Measurements from ENCODE around the gene CLIC1.
A peak's percentile ranks its signal among the peaks of the same experiment; 100 is the strongest.
"Not testable (repeated sequence)": the region's sequence is repeated elsewhere in the genome, so short reads cannot be mapped to it uniquely, and the experiment has no call there.

The CLIC1 gene

GRCh38 chr6:31721351-31722020 lies 14.8 kb downstream of the CLIC1 start, which contains the start of gene LY6G6C:
TSS of gene LY6G6C (minus strand) at chr6:31721746. CDS start at chr6:31721679, 67 bp downstream.
- no peak for DNase-seq

DNA sequence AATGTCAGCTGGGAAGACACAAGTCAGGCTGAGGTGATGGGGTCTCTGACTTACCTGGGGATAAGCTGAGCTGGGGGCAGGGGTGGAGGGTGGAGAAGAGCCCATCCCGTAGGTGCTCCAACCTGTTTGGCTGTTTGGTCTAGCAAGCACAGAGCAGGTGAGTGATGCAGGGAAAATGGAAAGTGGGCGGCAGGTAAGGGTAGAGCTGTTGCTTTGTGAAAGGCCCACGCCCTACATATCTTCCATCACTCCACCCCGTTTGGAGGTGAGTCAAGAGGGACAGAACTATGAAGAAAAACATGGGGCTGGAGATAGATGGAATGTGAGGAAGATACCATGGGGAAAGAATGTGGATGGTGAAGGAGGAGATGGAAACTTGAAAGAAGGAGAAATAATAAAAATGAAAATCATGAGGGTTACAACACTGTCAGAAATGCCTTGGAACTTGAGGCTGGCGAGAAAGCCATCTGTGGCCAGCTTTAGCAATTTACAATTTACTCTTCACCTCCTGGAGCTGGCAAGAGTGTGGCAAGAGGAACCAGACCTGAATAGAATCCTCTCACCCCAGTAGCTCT lies 16.0 kb downstream of the CLIC1 start:
- DNase-seq = no peak

DNA sequence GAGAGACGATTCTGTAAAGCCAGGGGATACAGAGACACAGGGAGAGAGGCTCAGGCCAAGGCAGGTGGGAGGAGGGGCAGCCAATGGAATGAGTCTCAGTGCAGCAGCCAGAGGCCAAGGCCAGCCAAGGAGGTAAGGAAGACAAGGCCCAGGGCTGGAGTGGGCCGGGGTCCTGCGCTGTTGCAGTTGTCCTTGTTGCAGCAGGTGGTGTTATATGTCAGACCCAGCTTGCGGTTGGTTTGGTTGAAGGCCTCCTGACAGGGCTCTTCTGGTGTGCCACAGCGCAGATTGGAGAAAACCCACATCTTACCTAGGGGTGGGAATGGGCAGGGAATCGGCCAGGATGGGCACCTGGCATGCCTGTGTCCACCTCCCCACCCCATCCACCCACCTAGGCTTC lies 17.3 kb downstream of the CLIC1 start:
- DNase-seq = no peak

GRCh38 chr6:31718265-31718664 lies 18.1 kb downstream of the CLIC1 start:
- no peak for DNase-seq

DNA sequence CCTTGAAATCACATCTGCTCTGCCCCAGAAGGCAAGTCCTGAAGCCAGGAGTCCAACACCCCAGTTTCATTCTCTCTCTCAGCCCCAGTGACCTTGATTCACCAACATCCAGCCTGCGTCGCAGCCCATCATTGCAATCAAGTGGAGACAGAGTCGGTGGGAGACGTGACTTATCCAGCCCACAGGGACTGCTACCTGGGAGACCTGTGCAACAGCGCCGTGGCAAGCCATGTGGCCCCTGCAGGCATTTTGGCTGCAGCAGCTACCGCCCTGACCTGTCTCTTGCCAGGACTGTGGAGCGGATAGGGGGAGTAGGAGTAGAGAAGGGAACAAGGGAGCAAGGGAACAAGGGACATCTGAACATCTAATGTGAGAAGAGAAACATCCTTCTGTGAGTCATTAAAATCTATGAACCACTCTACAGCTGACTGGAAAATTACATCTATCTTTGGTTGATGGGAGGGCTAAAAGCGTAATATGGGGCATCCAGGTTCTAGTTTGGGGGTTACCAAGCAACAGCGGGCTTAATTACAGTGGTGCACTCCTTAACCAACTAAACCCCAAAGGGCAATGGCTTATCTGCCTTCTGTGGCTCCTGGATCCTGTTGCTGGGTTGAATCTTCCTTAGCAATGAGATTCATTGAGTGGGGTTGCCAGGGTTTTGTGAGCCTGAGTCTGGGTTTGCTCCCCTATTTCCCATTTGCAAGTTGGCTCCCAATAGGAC lies 18.7 kb downstream of the CLIC1 start:
- DNase-seq = no peak

- DNase-seq = no peak
These were observed 21.0 kb downstream of the CLIC1 start, which contains the start of gene LY6G6D for GRCh38 chr6:31715022-31715958. TSS of gene LY6G6D (plus strand) at chr6:31715348. CDS start at chr6:31715356, 8 bp downstream.

- no peak for DNase-seq
These were observed 22.2 kb downstream of the CLIC1 start for GRCh38 chr6:31713991-31714684.

GRCh38 chr6:31713465-31713864 lies 22.9 kb downstream of the CLIC1 start:
- no peak for DNase-seq

- DNase-seq = no peak
These were observed 24.0 kb downstream of the CLIC1 start for GRCh38 chr6:31712296-31712695.

DNA sequence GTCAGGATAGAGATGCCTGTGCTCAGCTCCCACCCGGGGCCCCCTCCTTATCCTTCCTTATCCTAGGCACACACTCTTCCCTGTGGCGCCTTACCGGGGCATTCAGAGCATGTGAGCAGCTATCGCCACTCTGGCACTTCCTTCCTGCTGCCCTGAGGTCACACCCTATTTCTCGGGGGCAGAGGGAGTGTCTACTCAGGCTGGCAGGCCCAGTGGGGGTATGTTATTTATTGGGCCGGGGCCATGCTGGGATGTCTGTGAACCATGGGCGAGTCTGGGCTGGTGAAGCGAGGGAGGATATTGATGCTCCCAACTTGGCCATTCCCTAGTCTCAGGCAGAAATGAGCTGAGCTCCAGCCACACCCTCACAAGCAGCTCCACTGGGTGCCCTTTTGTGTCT lies 25.1 kb downstream of the CLIC1 start:
- no peak for DNase-seq

- no peak for DNase-seq
These were observed 25.7 kb downstream of the CLIC1 start for GRCh38 chr6:31710523-31711219.

GRCh38 chr6:31709157-31709556 lies 27.2 kb downstream of the CLIC1 start:
- not testable (repeated sequence) for DNase-seq

DNA sequence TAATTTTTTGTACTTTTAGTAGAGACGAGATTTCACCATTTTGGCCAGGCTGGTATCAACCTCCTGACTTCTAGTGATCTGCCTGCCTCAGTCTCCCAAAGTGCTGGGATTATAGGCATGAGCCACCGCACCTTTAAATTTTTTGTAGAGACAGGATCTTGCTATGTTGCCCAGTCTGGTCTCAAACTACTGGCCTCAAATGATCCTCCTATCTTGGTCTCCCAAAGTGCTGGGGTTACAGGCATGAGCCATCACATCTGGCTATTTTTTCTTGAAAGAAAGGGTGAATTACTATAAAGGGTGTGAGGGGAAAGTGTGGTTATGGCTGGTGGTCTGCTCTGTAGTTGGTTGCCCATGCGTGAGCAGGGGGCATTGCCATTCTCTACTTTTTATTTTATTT lies 28.1 kb downstream of the CLIC1 start:
- no peak for DNase-seq

DNA sequence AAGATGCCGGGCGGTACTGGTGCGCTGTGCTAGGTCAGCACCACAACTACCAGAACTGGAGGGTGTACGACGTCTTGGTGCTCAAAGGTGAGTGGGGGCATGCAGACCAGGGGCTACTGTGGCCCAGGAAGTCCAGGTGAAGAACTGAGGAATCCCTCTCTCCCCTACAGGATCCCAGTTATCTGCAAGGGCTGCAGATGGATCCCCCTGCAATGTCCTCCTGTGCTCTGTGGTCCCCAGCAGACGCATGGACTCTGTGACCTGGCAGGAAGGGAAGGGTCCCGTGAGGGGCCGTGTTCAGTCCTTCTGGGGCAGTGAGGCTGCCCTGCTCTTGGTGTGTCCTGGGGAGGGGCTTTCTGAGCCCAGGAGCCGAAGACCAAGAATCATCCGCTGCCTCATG lies 28.6 kb downstream of the CLIC1 start:
- DNase-seq = no peak

GRCh38 chr6:31706599-31706998 lies 29.7 kb downstream of the CLIC1 start, which contains the start of gene LY6G6F:
TSS of gene LY6G6F (plus strand) at chr6:31706866. CDS start at chr6:31706907, 41 bp downstream.
- DNase-seq = no peak

DNA sequence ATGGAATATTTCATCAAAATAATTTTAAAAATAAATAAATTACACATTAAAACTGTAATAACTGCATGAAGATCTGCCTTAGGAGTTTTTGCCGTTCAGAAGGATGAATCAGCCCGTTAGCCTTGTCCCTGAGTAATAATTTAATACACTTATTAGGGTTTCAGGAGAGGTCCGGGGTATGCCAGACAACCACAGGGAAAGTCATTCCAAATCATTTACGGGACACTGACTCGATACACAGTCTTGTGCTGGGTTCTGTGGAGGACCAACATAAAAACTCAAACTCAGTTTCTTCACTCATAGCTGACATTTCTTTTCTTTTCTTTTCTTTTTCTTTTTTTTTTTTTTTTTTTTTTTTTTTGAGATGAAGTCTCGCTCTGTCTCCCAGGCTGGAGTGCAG lies 30.4 kb downstream of the CLIC1 start:
- DNase-seq = no peak

GRCh38 chr6:31702819-31703716 lies 33.3 kb downstream of the CLIC1 start, which contains the start of gene ABHD16A:
TSS of gene ABHD16A (minus strand) at chr6:31703324. CDS start at chr6:31703281, 43 bp downstream.
- peak; percentile 82 for DNase-seq

DNA sequence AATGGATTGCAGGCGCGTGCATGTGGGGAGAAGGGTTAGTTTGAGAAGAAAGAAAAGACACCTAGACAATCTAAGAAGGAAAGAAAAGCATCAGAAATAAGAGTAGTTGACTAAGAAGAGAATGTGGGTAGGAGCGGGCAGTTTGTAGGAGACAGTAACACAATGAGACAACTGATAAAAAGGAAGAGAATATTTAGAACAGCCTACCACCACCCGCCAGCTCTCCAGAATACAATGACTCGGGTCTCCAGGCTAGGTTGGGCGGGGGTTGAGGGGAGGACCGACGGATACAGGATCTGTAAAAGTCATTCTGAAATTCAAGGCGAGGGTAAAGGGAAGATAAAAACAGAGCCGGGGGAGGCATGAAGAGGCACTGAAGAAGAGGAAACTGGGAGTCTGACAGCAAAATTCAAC lies 33.9 kb downstream of the CLIC1 start:
- DNase-seq = no peak

DNA sequence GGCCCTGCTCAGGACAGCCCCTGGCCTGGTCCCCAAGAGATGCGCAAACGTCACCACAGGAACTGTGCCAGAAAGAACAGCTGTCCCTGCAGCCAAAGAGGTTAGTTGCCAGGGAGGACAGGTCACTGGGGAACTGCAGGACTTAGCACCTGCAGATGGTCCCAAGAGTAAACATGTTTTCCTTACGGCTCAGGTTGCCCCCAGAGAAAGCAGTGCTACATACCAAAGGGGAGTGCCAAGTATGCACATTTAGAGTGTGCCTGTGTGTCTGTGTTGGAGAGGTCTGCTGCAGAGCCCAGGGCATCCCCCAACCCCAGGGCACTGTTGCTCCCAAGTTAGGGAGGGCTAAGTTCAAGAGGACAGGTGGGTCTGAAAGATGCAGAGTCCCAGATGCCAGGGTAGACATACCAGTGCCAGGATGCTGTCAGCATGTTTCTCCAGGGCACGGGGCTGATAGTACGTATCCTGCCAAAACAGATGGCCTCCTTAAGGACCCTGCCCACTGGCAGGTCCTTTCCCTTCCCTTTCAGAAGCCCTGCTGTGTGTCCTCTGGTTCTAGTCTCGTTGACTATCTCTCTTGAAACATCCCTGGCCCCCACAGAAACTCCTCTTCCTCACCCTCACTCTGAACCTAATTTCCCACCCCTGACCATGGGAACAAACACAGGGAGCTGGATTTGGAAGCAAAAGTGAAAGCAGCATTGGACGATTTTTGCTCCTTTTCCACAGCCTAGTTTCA lies 34.5 kb downstream of the CLIC1 start:
- DNase-seq = no peak
